GF-D8 (cell line): Measurements from ENCODE around the gene TBXAS1.

Experiments
- DNase-seq: peaks from one replicate; lab custom pipeline; 2025; lab: John Stamatoyannopoulos, UW

The TBXAS1 gene

DNA sequence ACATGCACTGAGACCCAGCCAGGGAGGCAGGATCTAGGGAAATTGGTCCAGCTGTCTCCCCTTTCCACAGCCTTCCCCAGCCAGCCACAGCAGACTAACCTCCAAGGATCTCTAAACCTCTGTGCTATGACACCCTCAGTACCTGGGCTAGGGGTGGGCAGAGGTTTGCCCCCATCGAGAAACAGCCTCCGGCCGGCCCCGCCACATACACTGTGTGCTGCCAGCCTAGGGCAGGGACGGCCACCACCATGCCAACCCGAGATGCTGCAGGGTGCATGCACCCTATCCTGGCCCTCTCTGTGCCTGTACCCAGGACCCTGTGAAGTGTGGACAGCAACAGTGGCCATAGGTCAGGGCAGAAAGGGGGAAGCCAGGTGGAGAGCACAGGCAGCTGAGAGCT lies 175.6 kb downstream of the TBXAS1 start:
- DNase-seq, result no peak

GRCh38 chr7:140005341-140005740 lies 176.3 kb downstream of the TBXAS1 start:
- DNase-seq, result no peak

GRCh38 chr7:140005754-140006503 lies 176.9 kb downstream of the TBXAS1 start:
- DNase-seq, result no peak

- DNase-seq, result no peak
Measured at GRCh38 chr7:140006600-140006999, 177.5 kb downstream of the TBXAS1 start.

GRCh38 chr7:140007051-140007690 lies 178.1 kb downstream of the TBXAS1 start:
- DNase-seq, result no peak

DNA sequence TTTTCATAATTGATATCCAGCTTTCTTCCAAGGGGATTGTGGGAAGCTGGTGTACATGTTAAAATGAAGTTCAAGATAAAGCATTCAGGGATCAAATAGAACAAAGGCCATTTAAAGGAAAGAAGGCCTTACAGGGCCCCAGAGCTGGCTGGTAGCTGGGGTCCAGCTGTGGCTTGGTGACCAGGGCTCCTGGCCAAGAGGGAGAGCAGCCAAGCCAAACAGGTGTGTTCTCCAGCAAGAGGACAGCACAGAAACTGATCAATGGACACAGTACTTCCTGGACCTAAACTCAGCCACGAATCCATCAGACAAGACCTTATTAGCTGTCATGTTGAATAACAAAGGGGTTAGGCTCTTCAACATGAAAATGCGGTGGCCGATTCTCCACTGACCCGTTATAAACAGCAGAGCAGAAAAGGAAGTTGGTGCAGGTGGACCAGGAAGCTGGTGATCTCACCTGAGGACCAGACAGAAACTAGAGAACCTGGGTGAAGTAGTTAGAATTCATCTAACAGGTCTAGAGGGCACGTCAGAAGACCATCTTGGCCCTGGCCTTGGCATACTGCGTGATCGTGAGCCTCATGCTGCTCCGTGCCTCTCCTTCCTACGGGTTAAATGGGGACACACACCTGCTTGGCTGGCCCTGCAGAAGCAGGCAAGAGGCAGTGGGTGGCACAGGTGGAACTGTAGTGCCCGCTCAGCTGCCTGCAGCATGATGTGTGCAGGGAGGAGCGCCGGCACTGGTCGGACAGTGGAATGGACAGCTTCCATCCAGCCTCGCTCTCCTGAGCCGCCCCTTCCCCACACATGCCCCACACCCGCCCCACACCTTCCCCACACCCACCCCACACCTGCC lies 179.9 kb downstream of the TBXAS1 start:
- no peak for DNase-seq

GRCh38 chr7:140009735-140010134 lies 180.7 kb downstream of the TBXAS1 start:
- DNase-seq, result no peak

DNA sequence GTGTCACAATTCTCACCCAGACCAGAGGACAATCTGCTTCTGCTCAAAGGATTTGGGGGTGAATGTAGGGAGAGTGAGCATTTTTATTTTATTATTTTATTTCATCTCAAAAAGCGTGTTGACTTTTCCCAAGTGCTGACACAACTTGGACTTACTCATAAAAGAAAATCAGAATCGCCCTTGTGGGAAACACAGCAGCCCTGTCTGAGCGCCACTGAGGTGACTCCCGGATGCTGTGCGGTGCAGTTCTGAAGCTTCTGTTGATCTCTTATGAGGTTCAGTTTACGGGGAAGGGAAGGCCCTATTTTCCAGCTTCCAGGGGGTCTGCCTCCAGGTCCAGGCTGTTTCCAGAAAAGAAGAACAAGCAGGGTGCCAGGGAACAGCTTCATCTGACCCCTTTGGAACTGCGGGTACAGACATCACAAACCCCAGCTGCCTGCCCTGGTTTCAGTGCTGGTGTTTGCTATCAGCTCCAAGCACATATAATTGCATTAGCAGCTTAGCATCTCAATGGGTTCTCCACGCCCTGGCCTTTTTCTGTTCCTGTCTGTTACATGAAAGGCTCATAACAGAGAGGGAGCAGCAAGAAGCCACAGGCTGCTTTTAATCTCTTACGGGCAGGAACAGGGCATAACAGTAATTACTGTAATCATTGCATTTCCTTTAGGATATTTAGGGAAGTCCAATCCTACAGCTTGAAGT lies 181.3 kb downstream of the TBXAS1 start:
- no peak for DNase-seq

DNA sequence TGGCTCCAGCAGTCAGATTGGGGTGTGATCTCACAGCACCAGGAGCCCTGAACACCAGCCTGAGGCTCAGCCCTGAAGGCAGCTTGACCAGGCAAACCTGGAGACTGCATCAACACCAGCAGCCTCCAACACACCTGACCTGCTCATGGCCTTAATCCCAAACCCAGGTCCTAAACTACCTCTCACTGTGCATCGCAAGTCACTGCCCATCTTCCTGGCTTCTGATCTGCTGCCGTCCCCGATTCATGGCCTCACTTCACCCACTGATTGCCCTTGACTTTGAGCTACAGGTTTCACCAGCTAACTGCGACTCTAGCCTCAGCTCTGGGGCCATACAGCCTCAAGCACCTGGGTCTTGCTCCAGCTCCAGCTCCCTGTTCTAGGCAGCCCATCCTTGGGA lies 184.6 kb downstream of the TBXAS1 start:
- DNase-seq, result no peak

GRCh38 chr7:140014123-140014522 lies 185.1 kb downstream of the TBXAS1 start:
- DNase-seq, result no peak

GRCh38 chr7:140015471-140015970 lies 186.5 kb downstream of the TBXAS1 start:
- no peak for DNase-seq

DNA sequence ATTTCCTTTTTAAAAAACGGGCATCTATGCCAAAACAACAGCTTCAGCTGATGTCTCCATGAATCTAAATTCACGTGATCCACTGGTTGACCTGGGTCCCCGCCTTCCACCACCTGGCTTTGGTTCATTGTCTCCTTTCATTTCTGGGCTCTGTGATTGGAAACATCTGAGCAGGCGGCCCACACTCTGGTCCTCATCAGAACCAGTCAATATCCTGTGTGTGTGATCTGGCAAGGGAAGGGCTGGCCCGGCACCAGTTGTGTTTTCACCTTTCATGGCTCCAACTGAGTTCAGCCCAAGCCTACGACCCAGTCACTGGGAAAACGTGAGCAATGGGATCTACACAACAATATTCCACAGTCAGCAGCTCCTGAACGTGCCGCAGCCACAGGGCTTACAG lies 187.5 kb downstream of the TBXAS1 start:
- DNase-seq, result no peak

DNA sequence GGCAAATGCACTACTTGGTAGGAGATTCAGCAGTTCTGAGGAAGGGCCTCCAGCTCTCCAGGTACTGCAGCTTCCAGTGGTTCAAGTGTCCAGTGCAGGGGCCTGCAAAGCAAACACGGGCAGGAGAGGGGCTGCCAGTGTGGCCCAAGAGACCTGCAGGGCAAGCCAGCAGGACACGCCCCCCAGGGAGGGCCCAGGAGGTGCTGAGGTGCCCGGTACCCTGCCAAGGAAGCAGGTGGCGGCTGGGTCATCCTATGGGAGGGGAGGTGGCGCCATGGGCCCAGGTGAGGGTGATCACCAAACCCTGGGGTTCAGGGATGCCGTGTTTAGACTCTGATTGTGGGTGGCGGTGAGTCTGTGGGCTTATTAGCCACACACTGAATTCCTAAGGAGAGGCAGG lies 188.0 kb downstream of the TBXAS1 start:
- no peak for DNase-seq

GRCh38 chr7:140017543-140017942 lies 188.5 kb downstream of the TBXAS1 start:
- DNase-seq, result no peak

DNA sequence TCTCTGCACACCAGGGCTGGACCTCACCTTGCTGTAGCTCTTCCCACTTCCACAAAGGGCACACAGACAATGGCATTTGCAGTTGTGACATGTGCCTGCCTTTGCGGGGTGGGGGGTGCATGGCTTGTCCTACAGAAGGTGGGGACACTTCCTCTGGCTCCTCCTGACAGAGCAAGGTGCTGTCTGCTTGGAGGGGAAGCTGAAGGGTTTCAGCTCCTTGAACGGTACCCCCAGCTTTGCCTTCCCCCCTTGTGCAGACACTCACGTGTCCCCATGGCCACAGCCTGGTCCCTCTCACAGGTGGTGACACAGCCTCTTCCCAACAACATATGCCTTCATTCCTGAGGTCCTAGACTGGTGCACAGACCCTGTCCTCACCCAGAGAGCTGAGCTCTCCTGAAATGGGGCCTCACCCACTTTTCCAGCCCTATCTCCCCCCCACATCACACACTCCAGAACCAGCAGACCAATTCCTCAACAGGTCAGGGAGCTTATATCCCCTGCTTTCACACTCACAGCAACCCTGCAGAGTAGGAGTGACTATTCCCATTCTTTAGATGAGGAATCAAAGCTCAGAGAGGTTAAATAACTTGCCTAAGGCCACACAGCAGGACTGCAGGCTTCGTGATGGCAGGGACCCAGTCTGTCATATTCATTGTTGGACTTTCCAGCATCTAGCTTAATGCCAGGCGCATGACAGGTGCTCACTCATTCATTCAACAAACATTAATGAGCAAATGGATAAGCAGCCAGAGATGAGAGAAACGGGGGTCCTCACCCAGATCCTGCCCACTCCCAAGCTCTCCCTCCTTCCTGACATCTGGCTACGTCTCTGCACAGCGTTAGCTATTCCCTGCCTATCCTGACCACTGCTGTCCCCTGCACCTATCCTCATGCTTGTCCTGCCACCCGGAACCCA lies 189.3 kb downstream of the TBXAS1 start:
- DNase-seq, result no peak

- DNase-seq, result no peak
Measured at GRCh38 chr7:140019172-140019571, 190.1 kb downstream of the TBXAS1 start.

DNA sequence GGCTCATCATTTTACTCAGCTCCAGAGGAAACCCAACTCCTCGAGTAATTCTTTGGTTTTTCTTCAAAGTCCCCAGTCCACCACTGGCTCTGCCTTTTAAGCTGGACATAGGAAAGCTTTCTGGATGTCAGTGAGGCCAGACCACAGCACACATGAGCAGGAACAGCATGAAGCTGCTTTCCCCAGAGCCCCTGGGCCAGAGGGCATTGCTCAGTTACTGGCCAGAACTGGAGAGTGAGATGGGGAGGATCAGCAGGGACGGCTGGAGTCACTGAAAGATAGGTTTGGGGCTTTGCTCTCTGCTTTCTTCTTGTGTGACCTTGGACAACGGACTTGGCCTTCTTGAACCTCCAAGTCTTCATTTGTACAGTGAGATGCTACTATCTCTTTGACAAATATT lies 190.5 kb downstream of the TBXAS1 start:
- no peak for DNase-seq

DNA sequence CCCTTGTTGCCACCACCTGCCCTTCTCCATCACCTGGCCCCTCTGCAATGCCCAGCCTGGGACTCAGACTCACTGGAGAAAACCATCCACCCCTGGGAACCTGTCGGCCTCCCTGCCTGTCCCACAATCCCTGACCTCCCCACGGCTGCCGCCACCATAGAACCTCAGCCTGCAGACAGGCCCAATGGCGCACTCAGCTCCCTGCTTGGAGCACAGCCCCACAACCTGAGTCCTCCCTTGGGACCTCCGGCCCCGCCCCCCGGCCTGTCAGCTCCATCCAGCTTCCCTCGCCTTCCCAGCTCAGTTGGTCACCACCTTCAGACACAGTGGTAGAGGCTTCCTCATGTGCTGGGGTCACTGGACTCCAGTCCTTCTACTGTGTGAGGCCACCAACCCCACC lies 192.5 kb downstream of the TBXAS1 start:
- no peak for DNase-seq

- no peak for DNase-seq
Measured at GRCh38 chr7:140022582-140023211, 193.6 kb downstream of the TBXAS1 start.

DNA sequence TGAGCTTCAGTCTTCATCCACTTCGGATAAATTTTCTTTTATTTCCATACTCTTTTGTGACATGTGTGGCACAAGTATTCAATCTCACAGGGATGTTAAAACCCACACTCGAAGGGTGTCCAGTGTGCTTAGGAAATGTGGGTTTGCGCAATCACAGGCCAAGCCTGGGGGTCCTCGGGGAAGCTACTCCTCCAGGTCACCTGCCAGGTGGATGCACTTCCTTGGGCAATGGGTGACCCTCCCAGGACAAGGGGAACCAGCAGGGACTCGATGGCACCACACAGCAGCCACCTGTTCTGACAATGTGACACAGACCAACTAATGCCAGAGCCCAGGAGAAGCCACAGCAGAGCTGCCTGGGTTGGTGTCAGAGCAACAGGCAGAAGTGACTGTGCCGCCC lies 194.7 kb downstream of the TBXAS1 start:
- DNase-seq, result no peak

DNA sequence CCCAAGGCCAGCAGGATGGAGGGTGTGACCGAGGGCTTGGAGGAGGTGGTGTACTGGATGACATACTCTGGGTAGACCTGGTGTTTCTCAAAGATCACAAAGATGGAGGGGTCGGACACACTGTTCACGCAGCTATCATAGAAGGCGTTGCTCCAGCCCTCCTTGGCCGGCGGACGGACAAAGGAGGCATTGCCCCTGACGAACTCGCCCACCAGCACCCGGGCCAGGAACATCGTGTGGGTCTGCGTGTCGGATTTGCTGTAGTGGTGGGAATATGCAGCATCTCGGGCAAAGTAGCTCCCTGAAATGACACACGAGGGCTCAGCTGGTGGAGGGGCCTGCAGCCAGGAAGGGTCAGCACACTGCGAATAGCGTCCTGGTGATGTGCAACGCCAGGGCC lies 195.5 kb downstream of the TBXAS1 start:
- DNase-seq, result no peak
